Measurements from ENCODE around the gene C17orf114.
A peak's percentile ranks its signal among the peaks of the same experiment; 100 is the strongest.

Gene C17orf114

DNA sequence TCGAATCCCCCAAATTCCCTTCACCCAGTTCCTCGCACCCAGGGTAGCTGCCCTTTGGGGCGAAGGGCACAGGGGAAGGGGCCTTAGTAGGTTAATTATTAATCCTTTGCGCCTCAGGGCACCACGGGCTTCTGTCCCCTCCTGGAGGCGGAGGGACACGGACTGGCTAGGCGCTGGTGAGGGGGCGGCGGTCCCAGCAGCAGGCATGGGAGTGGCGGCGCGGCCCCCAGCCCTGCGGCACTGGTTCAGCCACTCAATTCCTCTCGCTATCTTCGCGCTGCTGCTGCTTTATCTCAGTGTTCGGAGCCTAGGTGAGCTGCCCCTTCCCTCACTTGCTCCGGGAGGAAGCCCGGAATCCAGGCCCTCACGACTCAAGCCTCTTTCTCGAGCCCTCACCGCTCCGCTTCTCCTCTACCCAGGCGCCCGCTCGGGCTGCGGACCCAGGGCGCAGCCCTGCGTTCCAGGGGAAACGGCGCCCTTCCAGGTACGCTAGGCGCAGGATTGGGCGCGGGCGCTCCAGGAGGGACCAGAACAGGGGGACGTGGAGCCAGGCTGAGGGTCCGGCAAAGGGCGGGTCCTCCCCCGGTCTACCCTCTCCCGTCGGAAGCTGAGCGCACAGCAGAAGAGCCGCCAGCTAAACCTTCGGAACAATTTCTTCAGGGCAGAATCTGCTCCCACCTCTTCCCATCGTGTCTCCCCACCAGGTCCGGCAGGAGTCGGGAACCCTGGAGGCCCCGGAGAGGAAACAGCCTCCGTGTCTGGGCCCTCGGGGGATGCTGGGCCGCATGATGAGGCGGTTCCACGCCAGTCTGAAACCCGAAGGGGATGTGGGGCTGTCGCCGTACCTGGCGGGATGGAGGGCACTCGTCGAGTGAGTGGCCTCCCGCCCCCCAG, 13.1 kb downstream of the C17orf114 start, which contains the start of gene GLTPD2:
Gene GLTPD2 (plus strand): TSS at position 158 of the 894 bp plus-strand sequence. CDS start 48 bp downstream, at position 206.
- TF ChIP-seq, protein P1, sequence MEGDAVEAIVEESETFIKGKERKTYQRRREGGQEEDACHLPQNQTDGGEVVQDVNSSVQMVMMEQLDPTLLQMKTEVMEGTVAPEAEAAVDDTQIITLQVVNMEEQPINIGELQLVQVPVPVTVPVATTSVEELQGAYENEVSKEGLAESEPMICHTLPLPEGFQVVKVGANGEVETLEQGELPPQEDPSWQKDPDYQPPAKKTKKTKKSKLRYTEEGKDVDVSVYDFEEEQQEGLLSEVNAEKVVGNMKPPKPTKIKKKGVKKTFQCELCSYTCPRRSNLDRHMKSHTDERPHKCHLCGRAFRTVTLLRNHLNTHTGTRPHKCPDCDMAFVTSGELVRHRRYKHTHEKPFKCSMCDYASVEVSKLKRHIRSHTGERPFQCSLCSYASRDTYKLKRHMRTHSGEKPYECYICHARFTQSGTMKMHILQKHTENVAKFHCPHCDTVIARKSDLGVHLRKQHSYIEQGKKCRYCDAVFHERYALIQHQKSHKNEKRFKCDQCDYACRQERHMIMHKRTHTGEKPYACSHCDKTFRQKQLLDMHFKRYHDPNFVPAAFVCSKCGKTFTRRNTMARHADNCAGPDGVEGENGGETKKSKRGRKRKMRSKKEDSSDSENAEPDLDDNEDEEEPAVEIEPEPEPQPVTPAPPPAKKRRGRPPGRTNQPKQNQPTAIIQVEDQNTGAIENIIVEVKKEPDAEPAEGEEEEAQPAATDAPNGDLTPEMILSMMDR (IDR thresholded peaks at IDR 0.05) = no peak
- no peak for TF ChIP-seq POLR2A (IDR thresholded peaks at IDR 0.05)
- WGBS, 2 donors = 32 to 37% methylated on average over 58 of the region's 62 CpGs
- intact Hi-C loops (cut with DNase I; ENCODE audit: low total_unique reads) = loop anchor here (5.0 kb wide), 2 partner anchors 52 to 93 kb away; partner anchors contain the start of genes CXCL16 and ZMYND15
- peak within 1 kb of the TSS; percentile 43 for H3K4me3 ChIP-seq (ENCODE audit: low read depth, poor library complexity, severe bottlenecking)
- no peak for DNase-seq (ENCODE audit: low spot score in 2 of 2)

DNA sequence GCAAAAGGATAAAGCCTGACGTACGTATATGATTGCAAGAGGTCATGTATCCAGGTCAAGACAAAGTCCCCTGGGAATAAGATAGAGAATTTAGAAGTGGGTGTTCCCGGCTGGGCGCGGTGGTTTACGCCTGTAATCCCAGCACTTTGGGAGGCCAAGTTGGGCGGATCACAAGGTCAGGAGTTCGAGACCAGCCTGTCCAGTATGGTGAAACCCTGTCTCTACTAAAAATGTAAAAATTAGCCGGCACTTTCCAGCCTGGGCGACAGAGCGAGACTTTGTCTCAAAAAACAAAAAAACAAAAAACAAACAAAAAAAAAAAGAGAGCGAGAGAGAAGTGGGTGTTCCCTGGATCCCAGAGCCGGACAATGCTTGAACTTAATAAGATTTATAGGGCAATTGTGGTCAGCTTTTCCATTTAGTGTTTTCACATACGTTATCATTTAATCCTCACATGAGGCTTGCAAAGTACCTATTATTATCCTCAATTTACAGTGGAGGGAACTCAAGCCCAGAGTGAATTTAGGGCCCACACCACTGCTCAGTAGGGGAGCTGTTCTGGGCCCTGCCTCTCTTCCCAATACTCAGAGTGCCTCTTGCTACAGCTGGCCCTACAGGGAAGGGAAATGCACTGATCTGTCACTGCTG, 13.8 kb downstream of the C17orf114 start:
- no peak overlapping the region for H3K4me3 ChIP-seq (ENCODE audit: low read depth, poor library complexity, severe bottlenecking)
- 76 to 78% methylated on average over 14 of the region's 14 CpGs for WGBS, 2 donors
- no peak for DNase-seq (ENCODE audit: low spot score in 2 of 2)
- TF ChIP-seq POLR2A (IDR thresholded peaks at IDR 0.05) = no peak
- TF ChIP-seq, protein P1 (IDR thresholded peaks at IDR 0.05) = no peak
- intact Hi-C loops (cut with DNase I; ENCODE audit: low total_unique reads) = loop anchor here (5.0 kb wide), 2 partner anchors 51 to 94 kb away; partner anchors contain the start of genes CXCL16 and ZMYND15

GRCh38 chr17:4786516-4786915, 15.6 kb downstream of the C17orf114 start:
- 29 to 31% methylated on average over 6 of the region's 6 CpGs for WGBS, 2 donors
- no peak for DNase-seq (ENCODE audit: low spot score in 2 of 2)
- intact Hi-C loops (cut with DNase I; ENCODE audit: low total_unique reads) = loop anchor here (5.0 kb wide), 2 partner anchors 49 to 96 kb away; partner anchors contain the start of genes CXCL16 and ZMYND15
- no peak overlapping the region for H3K4me3 ChIP-seq (ENCODE audit: low read depth, poor library complexity, severe bottlenecking)
- TF ChIP-seq, protein P1 (IDR thresholded peaks at IDR 0.05) = no peak
- no peak for TF ChIP-seq POLR2A (IDR thresholded peaks at IDR 0.05)

DNA sequence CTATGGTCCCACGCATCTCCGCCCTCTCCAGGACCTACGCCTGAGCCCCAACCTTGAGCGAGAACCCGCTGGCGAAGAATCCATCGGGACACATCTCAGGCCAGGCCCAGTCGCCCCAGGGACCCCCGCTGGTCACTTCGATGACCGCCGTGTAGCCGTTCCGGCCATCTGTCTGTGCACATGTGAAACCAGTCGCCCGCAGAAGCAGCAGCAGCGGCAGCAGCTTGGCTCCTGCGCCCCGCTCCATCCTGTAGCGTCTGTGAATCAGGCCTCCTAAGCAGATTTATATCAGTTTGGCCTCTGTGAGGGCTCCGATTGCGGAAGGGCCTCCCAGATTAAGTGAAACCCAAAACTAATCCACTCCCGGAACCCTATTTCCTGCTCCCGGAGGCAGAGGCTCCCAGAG, 16.0 kb downstream of the C17orf114 start, which contains the start of gene VMO1:
Gene VMO1 (minus strand): TSS at position 259 of the 406 bp plus-strand sequence. CDS start 12 bp downstream, at position 247.
- intact Hi-C loops (cut with DNase I; ENCODE audit: low total_unique reads) = loop anchor here (5.0 kb wide), 2 partner anchors 49 to 96 kb away; partner anchors contain the start of genes CXCL16 and ZMYND15
- peak in 1 of 2 donors; percentile 89 for DNase-seq (ENCODE audit: low spot score in 2 of 2)
- 9 to 10% methylated on average over 8 to 15 of the region's 24 CpGs for whole genome bisulfite sequencing, 2 donors
- H3K4me3 ChIP-seq (ENCODE audit: low read depth, poor library complexity, severe bottlenecking) = no peak within 1 kb of the TSS
- TF ChIP-seq POLR2A (IDR thresholded peaks at IDR 0.05) = no peak
- TF ChIP-seq, protein P1 (IDR thresholded peaks at IDR 0.05) = no peak

DNA sequence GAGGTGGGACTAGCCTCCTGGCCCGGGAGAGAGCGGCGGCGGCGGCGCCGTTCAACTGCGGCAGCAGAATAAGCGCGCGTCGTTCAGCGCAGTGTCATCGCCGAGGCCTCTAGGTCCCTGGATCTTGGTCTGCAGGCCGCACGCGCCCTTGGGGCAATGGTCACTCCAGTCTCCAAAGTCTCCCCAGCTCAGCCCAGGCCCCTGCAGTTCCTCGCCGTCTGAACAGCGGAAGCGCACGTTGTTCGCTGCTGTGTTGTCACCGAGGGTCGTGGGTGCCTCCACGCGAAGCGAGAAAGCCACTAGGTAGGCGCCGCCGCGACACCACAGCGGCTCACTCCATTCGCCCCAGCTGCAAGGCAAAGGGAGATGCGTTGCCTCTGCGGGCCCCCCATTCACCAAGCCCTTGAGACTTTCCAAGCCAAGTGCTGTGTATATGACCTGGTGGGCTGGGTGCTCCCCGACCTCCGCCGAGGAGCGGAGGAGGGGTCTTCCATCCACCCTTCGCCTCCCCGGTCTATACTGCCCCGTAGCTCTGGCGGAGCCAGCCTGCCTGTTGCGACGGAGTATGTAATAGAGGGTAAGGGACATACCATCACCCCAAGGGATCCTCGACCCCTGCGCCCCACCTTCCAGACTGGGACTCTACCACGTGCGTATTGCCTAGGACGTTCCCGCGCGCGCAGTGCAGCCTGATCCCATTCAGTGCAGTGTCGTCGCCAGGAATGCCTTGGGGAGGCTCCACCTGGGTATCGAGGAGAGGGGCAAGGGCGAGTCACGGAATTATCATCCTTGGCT, 16.6 kb downstream of the C17orf114 start:
- no peak overlapping the region for H3K4me3 ChIP-seq (ENCODE audit: low read depth, poor library complexity, severe bottlenecking)
- intact Hi-C loops (cut with DNase I; ENCODE audit: low total_unique reads) = loop anchor here (5.0 kb wide), 2 partner anchors 48 to 97 kb away; partner anchors contain the start of genes CXCL16 and ZMYND15
- 15 to 18% methylated on average over 56 to 57 of the region's 61 CpGs for WGBS, 2 donors
- TF ChIP-seq POLR2A (IDR thresholded peaks at IDR 0.05) = no peak
- TF ChIP-seq, protein P1 (IDR thresholded peaks at IDR 0.05) = no peak
- DNase-seq (ENCODE audit: low spot score in 2 of 2) = no peak
